Parietal lobe (tissue), 1 donor: ENCODE results near the gene RAP1GAP. TPM values are rescaled to one million over a fixed set of nuclear protein-coding genes. Genes with fewer than 3 reads are reported as not detected.

Source experiments
- total RNA-seq: library from RNA; depleted of rRNA; stranded (reverse); fragments of >200 nt; gene quantifications from one replicate; pipeline ENCODE4 v1.2.3, GENCODE V29; 2014

RAP1GAP gene
- total RNA-seq: 31.6 TPM

DNA sequence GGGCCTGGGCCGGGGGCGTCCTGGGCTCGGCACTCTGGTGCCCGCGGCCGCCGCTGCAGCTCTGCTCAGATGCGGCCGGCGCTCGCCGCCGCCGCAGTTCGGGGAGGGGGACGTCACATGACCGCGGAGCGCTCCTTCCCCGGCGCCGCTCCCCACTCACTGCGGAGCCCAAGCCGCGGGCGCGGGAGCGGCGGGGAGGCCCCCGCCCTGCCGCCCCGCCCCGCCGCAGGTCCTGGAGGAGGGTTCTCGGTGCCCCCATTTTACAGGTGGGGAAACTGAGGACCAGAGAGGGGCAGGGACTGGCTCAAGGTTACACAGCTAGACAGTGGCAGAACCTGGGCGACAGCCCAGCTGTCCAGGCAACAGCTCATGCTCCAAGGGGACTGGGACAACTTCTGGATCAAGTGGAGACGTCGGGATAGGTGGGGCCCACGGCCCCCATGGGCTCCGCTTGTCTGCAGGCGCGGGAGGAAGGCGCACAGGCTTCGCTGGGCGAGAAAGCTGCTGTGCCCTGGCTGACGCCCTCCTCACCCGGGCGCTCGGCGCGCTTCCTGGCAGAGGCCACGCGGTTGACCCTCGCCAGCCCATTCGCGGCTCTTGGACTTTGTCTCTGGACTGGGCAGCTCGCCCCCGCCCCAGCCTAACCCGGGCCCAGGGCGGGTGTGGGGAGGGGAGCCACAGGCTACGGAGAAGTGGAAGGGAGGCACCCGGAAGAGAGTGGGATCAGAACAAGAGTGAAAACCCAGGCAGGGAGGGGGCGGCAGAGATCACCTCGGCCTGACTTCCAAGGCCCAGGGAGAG, at the start of gene RAP1GAP:
RAP1GAP (minus strand) TSS at position 100 of the 801 bp plus-strand sequence. CDS start 49,325 bp downstream, outside the sequence.

Other genes with a start within 250 kb of the RAP1GAP start
- 22.8 TPM for gene NBPF3, start 229.2 kb downstream of the RAP1GAP start, total RNA-seq
- 2.5 TPM for gene ALPL, start 159.9 kb downstream of the RAP1GAP start, total RNA-seq
- gene USP48, start 113.8 kb upstream of the RAP1GAP start, total RNA-seq: 137 TPM
- not detected for gene LDLRAD2, start 142.9 kb upstream of the RAP1GAP start, total RNA-seq